HG03558 (cell line): Measurements from ENCODE around the gene RPS15.
"Not testable (repeated sequence)": the region's sequence is repeated elsewhere in the genome, so short reads cannot be mapped to it uniquely, and the experiment has no call there.

Experiments
- ATAC-seq: cut with Tn5 transposase; IDR thresholded peaks from one replicate; pipeline ENCODE4 v1.9.1; 2021; ENCODE audit warnings: moderate number of reproducible peaks; ENCODE audit not compliant: unreplicated experiment; ENCODE audit errors: extremely low read depth

Gene RPS15

DNA sequence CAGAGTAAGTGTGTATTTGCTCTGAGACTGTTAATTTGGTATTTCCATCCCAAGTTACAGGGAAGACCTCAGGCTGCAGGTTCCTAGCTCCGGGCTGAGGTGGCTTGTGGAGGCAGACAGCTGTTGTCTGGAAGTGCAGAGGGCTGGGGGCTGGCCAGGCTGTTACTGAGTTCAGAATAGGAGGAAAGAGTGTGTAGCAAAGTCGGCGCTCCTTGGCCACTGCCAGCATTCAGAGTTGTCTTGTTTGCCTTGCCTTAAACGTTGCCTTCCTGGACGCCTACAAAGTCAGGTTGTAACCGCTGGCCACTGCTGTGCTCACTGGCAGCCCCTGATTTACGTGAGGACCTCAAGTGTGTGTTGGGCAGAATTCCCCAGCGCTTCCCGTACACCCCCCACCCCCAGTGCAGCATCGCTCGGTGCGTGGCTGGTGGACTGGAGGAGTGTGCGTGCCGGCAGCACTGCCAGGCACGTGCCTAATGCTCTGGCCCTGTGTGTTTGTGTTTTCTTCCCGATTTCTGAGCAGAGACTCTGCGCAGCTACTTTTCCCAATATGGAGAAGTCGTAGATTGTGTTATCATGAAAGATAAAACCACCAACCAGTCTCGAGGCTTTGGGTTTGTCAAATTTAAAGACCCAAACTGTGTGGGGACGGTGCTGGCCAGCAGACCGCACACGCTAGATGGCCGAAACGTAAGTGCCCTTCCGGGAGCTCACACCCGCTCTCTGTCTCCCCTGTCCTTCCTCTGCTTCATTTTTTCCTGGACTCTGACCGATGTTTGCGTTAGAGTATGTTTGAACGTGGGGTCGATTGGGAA is 20.3 kb upstream of the RPS15 start:
- no peak for ATAC-seq

DNA sequence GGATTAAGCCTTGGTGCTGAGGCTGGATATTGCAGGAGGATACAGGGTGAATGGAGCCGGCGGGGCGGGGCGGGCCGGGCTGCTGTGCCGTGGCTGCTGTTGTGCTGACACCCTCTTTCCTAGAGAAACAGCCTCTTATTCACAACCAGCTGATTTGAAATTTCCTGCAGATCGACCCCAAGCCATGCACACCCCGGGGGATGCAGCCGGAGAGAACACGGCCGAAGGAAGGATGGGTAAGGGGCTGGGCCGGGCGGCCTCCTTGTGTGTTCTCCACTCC is 19.8 kb upstream of the RPS15 start:
- ATAC-seq: no peak

GRCh38 chr19:1418951-1419738 is 19.1 kb upstream of the RPS15 start:
- no peak for ATAC-seq

GRCh38 chr19:1420085-1420484 is 18.1 kb upstream of the RPS15 start:
- not testable (repeated sequence) for ATAC-seq

DNA sequence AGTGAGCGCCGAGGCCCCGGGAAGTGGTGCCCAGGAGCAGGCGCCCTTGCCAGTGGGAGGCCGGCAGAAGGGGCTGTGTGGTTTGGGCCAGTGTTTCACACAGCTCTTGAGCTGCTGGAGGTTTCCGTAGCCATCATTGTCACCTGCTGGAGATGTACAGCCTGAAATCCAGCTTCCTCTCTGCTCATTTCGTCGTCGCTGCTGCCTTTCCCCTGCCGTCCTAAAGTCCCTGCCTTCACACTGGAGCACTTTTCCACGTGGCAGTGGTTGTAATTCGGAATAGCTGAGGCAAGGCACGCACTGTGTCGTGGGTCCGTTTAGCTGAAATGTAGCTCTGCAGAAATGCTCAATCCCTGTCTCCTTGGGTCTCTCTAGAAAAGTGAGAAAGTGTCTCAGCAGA is 17.6 kb upstream of the RPS15 start:
- ATAC-seq: no peak

DNA sequence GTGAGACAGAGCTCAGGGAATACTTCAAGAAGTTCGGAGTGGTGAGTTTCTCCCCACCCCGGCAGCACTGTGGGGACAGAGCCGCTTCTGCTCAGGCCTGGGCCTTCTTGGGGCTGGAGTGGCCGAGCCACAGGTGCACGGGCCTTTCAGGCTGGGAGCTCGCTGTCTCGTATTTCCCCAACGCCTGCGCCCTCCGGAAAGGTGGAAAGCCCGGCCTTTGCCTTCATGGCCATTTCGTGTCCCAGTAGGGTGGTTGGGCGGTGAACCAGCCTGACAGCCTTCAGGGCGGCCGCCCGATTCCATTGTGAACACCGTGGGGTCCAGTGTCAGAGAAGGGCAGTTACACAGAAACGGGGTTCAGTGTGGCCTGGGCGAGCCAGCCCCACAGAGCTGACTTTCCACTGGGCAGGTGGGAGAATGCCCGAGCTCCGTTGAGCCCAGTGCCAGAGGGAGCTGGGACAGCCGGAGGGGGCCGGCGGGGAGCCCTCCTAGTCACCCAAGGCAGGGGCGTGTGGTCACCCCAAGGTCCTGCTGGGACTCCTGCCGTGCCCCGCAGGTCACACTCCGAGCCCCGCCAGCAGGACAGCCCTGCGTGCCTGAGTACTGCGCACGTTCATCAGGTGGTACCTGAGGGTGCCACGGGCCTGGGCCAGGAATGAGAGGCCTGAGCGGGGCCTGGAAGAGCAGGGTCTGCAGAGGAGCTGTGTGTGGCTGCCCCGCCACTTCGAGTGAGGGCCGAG is 16.8 kb upstream of the RPS15 start:
- ATAC-seq: no peak

DNA sequence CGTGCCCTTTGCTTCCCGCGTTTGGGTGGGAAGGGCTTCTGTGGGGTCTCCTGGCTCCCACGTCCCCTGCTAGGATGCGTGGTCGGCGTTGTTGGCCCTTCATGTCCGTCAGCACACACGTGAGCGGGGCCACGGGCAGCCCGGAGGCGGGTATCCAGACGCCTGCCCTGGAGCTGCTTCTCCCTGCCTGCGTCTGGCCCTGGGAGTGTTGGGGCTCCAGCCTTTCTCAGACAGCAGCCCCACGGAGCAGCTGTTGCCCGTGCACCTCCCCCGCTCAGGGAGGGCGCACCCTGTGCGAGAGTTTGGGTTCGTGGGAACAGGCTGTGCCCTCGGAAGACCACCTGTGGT is 16.3 kb upstream of the RPS15 start:
- no peak for ATAC-seq

- no peak for ATAC-seq
Observed at GRCh38 chr19:1422360-1422759, 15.8 kb upstream of the RPS15 start.

- ATAC-seq: no peak
Observed at GRCh38 chr19:1422943-1423342, 15.3 kb upstream of the RPS15 start.

DNA sequence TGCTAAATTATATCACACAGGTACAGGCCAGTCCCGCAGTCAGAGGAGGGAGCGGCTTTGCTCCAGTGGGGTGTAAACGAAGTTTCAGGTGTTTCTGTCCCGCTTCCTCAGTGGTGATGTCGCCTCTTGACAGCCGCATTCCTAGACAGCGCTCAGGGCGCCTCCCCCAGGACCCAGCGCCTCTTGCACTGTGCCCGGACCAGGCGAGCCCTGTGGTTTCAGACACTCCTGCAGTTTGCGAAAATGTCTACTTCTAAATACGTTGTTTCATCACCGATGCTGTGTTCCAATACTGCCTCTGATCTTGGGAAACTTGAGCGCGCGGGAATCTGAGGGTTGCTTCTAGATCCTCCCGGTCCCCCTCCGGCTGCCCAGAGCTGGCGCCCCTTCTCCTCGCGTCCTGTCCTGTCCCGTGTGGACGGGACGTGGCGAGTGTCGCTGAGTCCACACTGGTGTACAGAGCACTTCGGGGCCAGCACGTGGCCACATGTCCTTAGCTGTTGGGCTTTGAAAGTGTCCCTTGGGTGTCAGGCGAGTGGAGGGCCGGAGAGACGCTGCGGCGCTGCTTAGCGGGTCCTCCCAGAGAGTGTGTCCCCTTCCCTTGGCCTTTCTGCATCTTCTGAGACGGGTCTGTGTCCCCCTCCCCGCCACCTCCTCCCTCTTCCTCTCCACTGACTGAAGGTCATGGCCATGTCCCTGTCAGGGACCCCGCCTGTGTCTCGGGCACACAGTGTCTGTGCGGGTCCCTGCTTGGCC is 14.6 kb upstream of the RPS15 start:
- no peak for ATAC-seq

DNA sequence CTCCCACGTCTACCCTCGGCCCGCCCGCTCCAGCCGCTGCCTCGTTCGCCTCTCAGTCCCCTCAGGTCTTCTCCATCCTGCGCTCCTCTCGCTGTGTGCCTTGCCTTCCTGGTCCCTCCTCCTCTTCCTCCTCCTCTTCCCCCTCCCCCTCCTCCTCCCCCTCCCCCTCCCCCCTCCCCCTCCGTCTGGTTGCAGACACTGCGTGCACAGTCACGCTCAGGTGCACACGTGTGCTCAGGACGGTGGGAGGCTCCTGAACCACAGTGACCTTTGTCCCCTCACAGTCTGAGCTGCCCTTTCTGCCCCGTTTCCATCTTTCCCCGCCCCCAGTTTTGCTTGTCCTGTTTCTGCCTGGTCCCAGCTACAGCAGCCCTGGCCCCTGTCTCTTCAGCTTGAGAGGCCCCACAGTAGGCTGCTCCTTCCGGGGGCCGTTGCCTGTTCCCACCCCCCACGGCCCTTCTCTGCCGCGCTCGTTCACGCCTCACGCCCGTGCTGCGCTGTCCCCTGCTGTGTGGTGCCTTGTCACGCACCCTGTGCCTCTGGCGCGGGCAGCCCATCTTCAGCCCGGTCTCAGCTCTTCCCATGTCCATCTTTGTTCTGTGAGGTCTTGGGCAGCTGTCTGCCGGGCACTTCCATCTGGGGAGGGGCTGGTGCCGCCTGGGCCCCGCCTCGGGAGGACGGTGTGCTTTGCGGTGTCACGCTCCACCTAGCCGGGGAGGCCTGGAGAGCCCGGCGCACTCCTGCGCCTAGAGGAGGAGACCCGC is 13.8 kb upstream of the RPS15 start:
- no peak for ATAC-seq

- ATAC-seq: no peak
Observed at GRCh38 chr19:1425102-1425837, 12.9 kb upstream of the RPS15 start.

DNA sequence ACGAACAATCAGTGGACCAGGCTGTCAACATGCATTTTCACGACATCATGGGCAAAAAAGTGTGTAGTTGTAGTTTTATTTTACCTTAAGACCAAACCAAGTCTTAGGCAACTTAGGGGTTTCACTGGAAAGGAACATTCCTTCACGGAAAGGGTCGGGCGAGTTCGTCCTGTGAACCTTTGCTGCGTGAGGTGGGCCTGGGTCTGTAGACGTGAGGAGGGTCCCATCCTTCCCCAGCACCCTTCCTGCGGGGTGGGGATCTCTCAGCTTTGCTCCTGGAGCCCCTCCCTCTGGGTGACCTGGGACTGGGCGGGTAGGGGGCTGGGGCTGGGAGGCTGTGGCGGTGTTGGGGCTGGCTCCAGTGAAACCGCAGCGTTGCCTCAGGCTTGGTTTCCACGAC is 12.3 kb upstream of the RPS15 start:
- ATAC-seq: no peak

DNA sequence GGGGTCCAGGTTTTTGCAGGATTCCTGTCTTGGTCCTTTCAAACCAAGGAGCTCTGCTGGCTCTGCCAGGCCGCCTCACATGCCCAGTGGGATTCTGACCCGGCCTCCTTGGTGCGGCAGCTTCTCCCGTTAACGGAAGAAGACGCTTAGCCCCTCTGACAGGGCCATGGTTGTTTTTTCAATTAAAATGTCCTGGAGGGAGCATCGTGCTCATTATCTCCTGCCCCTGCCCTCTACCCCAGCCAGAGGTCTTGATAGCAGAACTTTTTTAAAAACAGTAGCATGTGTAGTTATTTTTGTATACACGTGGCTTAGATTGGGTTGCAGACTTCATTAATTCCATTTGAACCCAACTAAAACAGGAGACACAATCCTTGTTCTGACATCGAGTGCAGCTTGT is 11.5 kb upstream of the RPS15 start:
- ATAC-seq: no peak

DNA sequence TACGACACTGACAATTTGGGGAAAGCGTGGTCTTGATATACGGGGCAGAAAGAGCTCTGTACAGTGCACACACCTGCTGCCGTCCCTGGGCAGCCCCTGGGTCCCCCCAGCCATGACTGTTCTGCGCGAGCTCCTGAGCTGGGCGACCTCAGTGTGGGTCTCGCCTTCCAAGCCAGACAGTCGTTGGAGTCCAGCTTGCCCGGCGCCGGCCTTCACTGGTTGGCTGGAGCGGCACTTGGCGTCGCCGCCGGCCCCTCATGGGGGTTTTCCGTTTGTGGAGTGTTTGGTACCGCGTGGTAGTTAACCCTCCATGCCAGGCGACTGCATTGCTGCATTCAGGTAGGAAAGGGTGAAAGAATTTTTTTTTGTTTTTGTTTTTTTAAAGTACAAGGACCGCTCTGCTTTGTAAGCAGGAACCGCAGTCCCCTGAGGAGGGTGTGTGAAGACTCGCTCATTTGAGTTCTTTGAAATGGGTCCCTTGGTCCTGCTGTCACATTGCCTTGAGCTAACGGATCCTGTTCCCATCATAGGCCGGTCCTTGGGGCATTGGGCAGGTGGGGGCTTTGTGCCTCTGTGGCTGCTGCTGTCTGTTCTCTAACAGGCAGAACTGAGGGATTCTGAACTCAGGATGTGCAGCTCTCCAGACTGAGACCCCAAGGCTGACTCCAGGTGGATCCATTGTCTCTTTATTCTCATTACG is 10.8 kb upstream of the RPS15 start:
- ATAC-seq: no peak

DNA sequence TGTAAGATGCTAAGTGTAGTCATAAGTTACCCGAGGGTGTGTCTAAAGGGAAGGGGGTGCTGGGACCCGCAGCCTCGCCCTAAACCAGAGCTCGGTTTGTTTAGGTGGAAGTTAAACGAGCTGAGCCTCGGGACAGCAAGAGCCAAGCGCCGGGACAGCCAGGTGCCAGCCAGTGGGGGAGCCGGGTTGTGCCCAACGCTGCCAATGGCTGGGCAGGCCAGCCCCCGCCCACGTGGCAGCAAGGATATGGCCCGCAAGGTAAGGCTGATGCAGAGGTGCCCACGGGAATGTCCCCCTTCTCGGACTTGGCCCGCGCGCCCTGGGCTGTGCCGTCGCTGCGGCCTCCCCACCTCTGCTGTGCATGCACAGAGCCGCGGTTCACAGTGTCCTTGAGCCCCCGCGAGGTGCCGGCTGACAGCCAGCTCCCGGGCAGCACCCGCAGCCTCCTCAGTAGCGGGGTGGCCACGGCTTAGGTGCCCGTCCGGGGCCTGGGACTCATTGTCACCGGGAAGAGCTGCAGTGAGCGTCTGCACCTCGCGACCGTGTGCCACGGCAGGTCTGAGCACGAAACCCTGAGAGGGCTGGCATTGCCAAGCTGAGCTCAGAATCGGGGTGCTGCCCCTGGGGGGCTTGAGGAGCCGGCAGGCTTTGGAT is 9.3 kb upstream of the RPS15 start:
- ATAC-seq: no peak

DNA sequence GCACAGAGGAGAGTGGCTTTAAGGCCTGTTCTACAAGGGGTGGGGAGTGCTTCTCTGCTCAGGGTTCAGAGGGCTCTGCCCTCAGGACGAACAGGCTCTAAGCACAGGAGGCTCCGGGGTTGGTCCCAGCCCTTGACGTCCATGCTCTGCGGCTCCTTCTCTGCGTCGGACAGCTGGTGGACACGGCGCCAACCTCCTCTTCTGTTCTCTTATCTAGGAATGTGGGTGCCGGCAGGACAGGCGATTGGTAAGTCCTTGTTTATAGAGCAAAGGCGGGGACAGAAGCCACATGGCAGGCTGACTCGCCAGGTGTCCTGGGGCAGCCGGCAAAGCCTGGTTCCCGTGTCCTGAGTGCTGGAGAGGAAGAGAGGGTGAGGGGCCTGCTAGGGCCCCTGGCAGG is 8.4 kb upstream of the RPS15 start:
- ATAC-seq: no peak

- ATAC-seq: no peak
Observed at GRCh38 chr19:1430246-1430645, 8.0 kb upstream of the RPS15 start.
